HL-60/S4 treated with phorbol 12-myristate 13-acetate at 8.2 ng/mL for 4 days and 3 days (cell line): Measurements from ENCODE around the gene AMOTL1.

ENCODE experiments used
- in situ Hi-C: fragments of 300-500 bp; cut with MboI; formaldehyde crosslinking; loops from 2 replicates; pipeline ENCODE4 v1.15.0; 2022; ENCODE audit warnings: low sequenced_read_pairs

AMOTL1 gene

GRCh38 chr11:94869186-94869585 lies 101.0 kb downstream of the AMOTL1 start:
- in situ Hi-C loops: no loop called here

GRCh38 chr11:94870422-94870821 lies 102.3 kb downstream of the AMOTL1 start:
- in situ Hi-C loops: no loop called here

- in situ Hi-C loops: no loop called here
Observed at GRCh38 chr11:94871491-94872185, 103.5 kb downstream of the AMOTL1 start.

- in situ Hi-C loops: no loop called here
Observed at GRCh38 chr11:94873916-94874540, 105.9 kb downstream of the AMOTL1 start.

GRCh38 chr11:94876222-94876621 lies 108.1 kb downstream of the AMOTL1 start:
- in situ Hi-C loops: loop anchor here (25.0 kb wide), 2 partner anchors 264 to 339 kb away; partner anchors contain the start of gene FUT4

GRCh38 chr11:94876645-94877442 lies 108.7 kb downstream of the AMOTL1 start:
- in situ Hi-C loops: loop anchor here (25.0 kb wide), 2 partner anchors 265 to 340 kb away; partner anchors contain the start of gene FUT4

GRCh38 chr11:94877443-94878200 lies 109.5 kb downstream of the AMOTL1 start:
- in situ Hi-C loops: loop anchor here (25.0 kb wide), 2 partner anchors 265 to 340 kb away; partner anchors contain the start of gene FUT4

- in situ Hi-C loops: loop anchor here (25.0 kb wide), 2 partner anchors 267 to 342 kb away; partner anchors contain the start of gene FUT4
Observed at GRCh38 chr11:94879006-94879405, 110.8 kb downstream of the AMOTL1 start.

GRCh38 chr11:94880216-94880615 lies 112.1 kb downstream of the AMOTL1 start:
- in situ Hi-C loops: loop anchor here (25.0 kb wide), 2 partner anchors 268 to 343 kb away; partner anchors contain the start of gene FUT4

GRCh38 chr11:94882931-94883330 lies 114.8 kb downstream of the AMOTL1 start:
- in situ Hi-C loops: loop anchor here (25.0 kb wide), 2 partner anchors 271 to 346 kb away; partner anchors contain the start of gene FUT4

- in situ Hi-C loops: loop anchor here (25.0 kb wide), 2 partner anchors 272 to 347 kb away; partner anchors contain the start of gene FUT4
Observed at GRCh38 chr11:94883878-94884277, 115.7 kb downstream of the AMOTL1 start.

- in situ Hi-C loops: loop anchor here (25.0 kb wide), 2 partner anchors 272 to 347 kb away; partner anchors contain the start of gene FUT4
Observed at GRCh38 chr11:94884376-94884775, 116.2 kb downstream of the AMOTL1 start.

GRCh38 chr11:94885133-94885532 lies 117.0 kb downstream of the AMOTL1 start:
- in situ Hi-C loops: loop anchor here (25.0 kb wide), 2 partner anchors 273 to 348 kb away; partner anchors contain the start of gene FUT4

GRCh38 chr11:94885581-94885980 lies 117.4 kb downstream of the AMOTL1 start:
- in situ Hi-C loops: loop anchor here (25.0 kb wide), 2 partner anchors 273 to 348 kb away; partner anchors contain the start of gene FUT4

- in situ Hi-C loops: loop anchor here (25.0 kb wide), 2 partner anchors 276 to 351 kb away; partner anchors contain the start of gene FUT4
Observed at GRCh38 chr11:94888204-94888603, 120.0 kb downstream of the AMOTL1 start.

- in situ Hi-C loops: loop anchor here (25.0 kb wide), 2 partner anchors 283 to 358 kb away; partner anchors contain the start of gene FUT4
Observed at GRCh38 chr11:94895451-94895850, 127.3 kb downstream of the AMOTL1 start.

GRCh38 chr11:94895971-94896370 lies 127.8 kb downstream of the AMOTL1 start:
- in situ Hi-C loops: loop anchor here (25.0 kb wide), 2 partner anchors 284 to 359 kb away; partner anchors contain the start of gene FUT4

- in situ Hi-C loops: loop anchor here (25.0 kb wide), 2 partner anchors 285 to 360 kb away; partner anchors contain the start of gene FUT4
Observed at GRCh38 chr11:94897330-94897768, 129.2 kb downstream of the AMOTL1 start.

GRCh38 chr11:94907226-94907625 lies 139.1 kb downstream of the AMOTL1 start:
- in situ Hi-C loops: no loop called here
